ENCODE results near the gene RAP2C. TPM values are rescaled to one million over a fixed set of nuclear protein-coding genes. Genes with fewer than 3 reads are reported as not detected.

RAP2C gene
- total and polyA plus RNA-seq, 8 donors, result 11.1 to 53.1 (median 18.7) TPM

GRCh38 chrX:132216806-132217202, 2.4 kb downstream of the RAP2C start:
- 0 to 28% (median 6%) methylated on average over 10 to 11 of the region's 11 CpGs for WGBS, 5 donors
- DNase-seq, result peak in 1 of 2 donors; percentile 46
- Histone ChIP-seq H3K4me1 (peaks cover 0 to 37% (median 7%) of the 10 kb centered on the region in 4 donors), H3K9me3 (peaks cover 0 to 7% (median 0%) of the 10 kb centered on the region in 4 donors), H3K27me3 (no peaks in the 10 kb centered on the region), H3K27ac (peak overlapping the region; percentile 96 to 100 (median 96)), H3K4me3 (peak overlapping the region; percentile 62 to 75 (median 69)), H3K36me3 (peaks cover 0 to 17% (median 8%) of the 10 kb centered on the region in 4 donors)
- intact Hi-C loops (cut with DNase I; ENCODE audit: low total_unique reads), result no loop called here
- TF ChIP-seq EP300 (IDR thresholded peaks at IDR 0.05) (no peak), POLR2AphosphoS5 (IDR thresholded peaks at IDR 0.05) (no peak), POLR2A (IDR thresholded peaks at IDR 0.05) (no peak)
- TF ChIP-seq, protein P1, sequence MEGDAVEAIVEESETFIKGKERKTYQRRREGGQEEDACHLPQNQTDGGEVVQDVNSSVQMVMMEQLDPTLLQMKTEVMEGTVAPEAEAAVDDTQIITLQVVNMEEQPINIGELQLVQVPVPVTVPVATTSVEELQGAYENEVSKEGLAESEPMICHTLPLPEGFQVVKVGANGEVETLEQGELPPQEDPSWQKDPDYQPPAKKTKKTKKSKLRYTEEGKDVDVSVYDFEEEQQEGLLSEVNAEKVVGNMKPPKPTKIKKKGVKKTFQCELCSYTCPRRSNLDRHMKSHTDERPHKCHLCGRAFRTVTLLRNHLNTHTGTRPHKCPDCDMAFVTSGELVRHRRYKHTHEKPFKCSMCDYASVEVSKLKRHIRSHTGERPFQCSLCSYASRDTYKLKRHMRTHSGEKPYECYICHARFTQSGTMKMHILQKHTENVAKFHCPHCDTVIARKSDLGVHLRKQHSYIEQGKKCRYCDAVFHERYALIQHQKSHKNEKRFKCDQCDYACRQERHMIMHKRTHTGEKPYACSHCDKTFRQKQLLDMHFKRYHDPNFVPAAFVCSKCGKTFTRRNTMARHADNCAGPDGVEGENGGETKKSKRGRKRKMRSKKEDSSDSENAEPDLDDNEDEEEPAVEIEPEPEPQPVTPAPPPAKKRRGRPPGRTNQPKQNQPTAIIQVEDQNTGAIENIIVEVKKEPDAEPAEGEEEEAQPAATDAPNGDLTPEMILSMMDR (IDR thresholded peaks at IDR 0.05), result no peak

GRCh38 chrX:132216283-132216682, 3.0 kb downstream of the RAP2C start:
- peaks cover 0 to 18% (median 8%) of the 10 kb centered on the region in 4 donors for H3K36me3 ChIP-seq
- peaks cover 0 to 7% (median 0%) of the 10 kb centered on the region in 4 donors for H3K9me3 ChIP-seq
- H3K4me1 ChIP-seq, result peaks cover 0 to 37% (median 7%) of the 10 kb centered on the region in 4 donors
- DNase-seq, result no peak
- H3K4me3 ChIP-seq, result peak overlapping the region; percentile 62 to 75 (median 69)
- H3K27ac ChIP-seq, result peak overlapping the region in 4 of 5 donors; percentile 96 to 100 (median 98)
- TF ChIP-seq EP300 (IDR thresholded peaks at IDR 0.05) (no peak), POLR2A (IDR thresholded peaks at IDR 0.05) (no peak), POLR2AphosphoS5 (IDR thresholded peaks at IDR 0.05) (no peak)
- TF ChIP-seq, protein P1 (IDR thresholded peaks at IDR 0.05), result no peak
- intact Hi-C loops (cut with DNase I; ENCODE audit: low total_unique reads), result no loop called here
- WGBS, 5 donors, result 1 to 28% (median 3%) methylated on average over 8 of the region's 8 CpGs
- no peaks in the 10 kb centered on the region for H3K27me3 ChIP-seq

DNA sequence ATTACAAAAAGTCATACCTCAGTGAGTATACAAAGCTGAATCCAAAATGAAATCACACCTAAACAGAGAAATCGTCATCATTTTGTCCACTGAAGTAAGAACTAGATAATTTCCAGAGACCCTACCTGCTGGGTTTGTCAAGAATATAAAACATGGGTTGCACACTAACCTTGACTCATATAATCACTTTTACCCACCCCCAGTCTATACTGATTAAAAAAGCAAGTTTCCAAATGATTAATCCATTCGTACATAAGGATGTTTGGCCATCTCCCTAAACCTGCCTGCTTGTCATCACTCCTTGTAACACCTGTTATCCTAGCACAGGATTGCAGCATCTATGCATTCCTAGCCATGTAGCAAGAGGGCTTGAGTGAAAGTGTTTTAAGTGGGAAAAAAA, 4.7 kb downstream of the RAP2C start:
- WGBS, 5 donors, result 40 to 59% (median 49%) methylated on average over 2 of the region's 2 CpGs
- Histone ChIP-seq H3K4me1 (peaks cover 0 to 37% (median 7%) of the 10 kb centered on the region in 4 donors), H3K9me3 (peaks cover 0 to 7% (median 0%) of the 10 kb centered on the region in 4 donors), H3K27me3 (no peaks in the 10 kb centered on the region), H3K27ac (no peak overlapping the region), H3K4me3 (no peak overlapping the region), H3K36me3 (peaks cover 0 to 22% (median 8%) of the 10 kb centered on the region in 4 donors)
- no peak for TF ChIP-seq EP300 (IDR thresholded peaks at IDR 0.05)
- TF ChIP-seq POLR2A (IDR thresholded peaks at IDR 0.05), result no peak
- no peak for TF ChIP-seq POLR2AphosphoS5 (IDR thresholded peaks at IDR 0.05)
- TF ChIP-seq, protein P1 (IDR thresholded peaks at IDR 0.05), result no peak
- intact Hi-C loops (cut with DNase I; ENCODE audit: low total_unique reads), result no loop called here
- DNase-seq, result no peak

DNA sequence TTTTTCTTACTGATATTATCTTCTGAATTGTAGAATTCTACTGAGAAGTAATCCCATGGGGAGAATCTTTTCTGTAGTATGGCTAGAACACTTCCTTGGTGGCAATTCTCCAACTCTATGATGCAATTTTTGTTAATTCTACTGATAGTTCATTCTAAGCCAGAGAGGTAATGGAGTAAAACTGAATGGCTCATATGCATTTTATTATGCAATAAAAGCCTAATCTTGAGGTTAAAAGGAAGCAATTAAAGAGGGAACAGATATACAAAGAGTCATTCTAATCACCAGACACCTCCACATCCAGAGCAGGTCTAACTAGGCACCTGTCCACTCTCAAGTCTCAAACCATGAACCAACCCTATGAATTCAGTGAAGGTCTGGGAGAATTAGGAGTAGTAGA, 9.7 kb downstream of the RAP2C start:
- Histone ChIP-seq H3K4me3 (no peak overlapping the region), H3K4me1 (peaks cover 0 to 23% (median 6%) of the 10 kb centered on the region in 4 donors), H3K27me3 (no peaks in the 10 kb centered on the region), H3K9me3 (no peaks in the 10 kb centered on the region), H3K36me3 (peaks cover 0 to 22% (median 8%) of the 10 kb centered on the region in 4 donors), H3K27ac (no peak overlapping the region)
- DNase-seq, result peak in 1 of 2 donors; percentile 11
- intact Hi-C loops (cut with DNase I; ENCODE audit: low total_unique reads), result no loop called here
- no peak for TF ChIP-seq POLR2A (IDR thresholded peaks at IDR 0.05)
- no peak for TF ChIP-seq EP300 (IDR thresholded peaks at IDR 0.05)
- no peak for TF ChIP-seq POLR2AphosphoS5 (IDR thresholded peaks at IDR 0.05)
- TF ChIP-seq, protein P1 (IDR thresholded peaks at IDR 0.05), result no peak

Measured in stomach (tissue), 9 donors.